ENCODE measurements around the gene RHAG. TPM values are rescaled to one million over a fixed set of nuclear protein-coding genes. Genes with fewer than 3 reads are reported as not detected.
"Not testable (repeated sequence)": the region's sequence is repeated elsewhere in the genome, so short reads cannot be mapped to it uniquely, and the experiment has no call there.

RHAG gene
- total RNA-seq (2014; rRNA removed; shearing (Covaris generic)), result not detected in 2 replicates

DNA sequence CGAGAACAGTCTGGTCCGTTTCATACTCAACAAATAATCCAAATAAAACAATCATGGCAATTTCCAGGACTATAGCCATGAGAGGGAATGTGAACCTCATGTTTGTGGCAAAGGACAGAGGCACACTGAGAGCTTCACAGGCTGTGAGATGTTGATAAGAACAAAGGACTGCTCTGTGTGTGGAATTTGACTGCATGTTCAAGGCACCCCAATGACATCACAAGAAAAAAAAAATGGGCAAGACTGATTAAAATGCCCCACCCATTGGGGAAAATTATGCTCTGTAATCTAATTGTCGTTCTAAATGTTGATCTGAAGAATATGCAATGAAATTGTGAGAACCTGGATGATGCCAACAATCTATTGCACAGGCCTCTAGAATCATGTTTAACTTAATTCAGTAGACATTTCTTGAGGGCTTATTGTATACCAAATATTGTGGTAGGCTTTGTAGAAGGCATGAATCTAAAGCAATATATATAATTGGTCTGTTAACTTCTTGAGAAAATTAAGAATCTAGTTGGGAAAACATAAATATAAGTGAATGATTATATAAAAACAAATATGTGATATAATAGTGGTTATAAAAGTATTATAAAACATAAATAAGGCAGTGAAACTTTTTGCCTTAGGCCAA, at the start of gene RHAG:
TSS of gene RHAG (minus strand) at position 127 of the 637 bp plus-strand sequence. CDS start at position 100, 27 bp downstream.
- no peak for DNase-seq (ENCODE audit: low spot score)

- peak; percentile 29 for DNase-seq (ENCODE audit: low spot score)
Observed at GRCh38 chr6:49676671-49677281, 40.1 kb upstream of the RHAG start.

- no peak for DNase-seq (ENCODE audit: low spot score)
Observed at GRCh38 chr6:49675816-49676215, 39.2 kb upstream of the RHAG start.

- peak; percentile 61 for DNase-seq (ENCODE audit: low spot score)
Observed at GRCh38 chr6:49668083-49668511, 31.5 kb upstream of the RHAG start.

DNA sequence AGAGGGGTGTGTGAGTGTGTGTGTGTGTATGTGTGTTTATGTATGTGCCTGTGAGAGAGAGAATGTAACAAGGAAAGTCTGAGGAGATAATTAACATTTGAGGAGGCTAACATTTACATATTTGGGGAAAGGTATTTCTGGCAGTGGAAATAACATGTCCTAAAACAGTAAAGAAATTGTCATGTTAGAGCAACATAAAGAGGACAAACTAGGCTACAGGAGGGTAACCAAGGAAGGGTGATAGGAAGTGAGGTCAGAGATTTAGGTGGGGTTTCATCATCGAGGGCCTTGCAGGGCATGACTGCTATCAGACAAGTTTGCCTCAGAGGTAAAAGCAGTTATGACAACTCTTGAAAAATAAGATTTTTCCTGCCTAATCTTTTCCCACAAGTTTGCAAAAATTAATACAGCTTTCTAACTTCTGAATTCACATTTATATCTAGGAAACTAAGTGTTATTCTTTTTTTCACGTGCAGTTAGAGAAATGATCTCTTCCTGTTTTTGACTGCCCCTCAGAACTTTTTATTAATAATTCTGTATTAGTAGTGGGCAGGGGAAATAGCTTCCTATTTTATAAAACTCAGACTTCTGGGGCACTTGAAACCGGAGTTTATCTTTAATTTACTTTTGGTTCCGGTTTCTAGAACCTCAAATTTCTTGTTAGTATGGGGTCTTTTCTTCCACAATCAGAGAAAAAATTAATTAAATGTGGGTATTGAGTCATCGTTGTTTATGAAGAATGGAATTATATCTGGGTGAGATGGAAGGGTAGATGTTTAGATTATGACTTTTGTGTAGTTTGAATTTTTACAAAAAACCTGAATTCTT, 30.5 kb upstream of the RHAG start:
- DNase-seq (ENCODE audit: low spot score), result no peak

GRCh38 chr6:49666480-49666879, 29.8 kb upstream of the RHAG start:
- DNase-seq (ENCODE audit: low spot score), result no peak

DNA sequence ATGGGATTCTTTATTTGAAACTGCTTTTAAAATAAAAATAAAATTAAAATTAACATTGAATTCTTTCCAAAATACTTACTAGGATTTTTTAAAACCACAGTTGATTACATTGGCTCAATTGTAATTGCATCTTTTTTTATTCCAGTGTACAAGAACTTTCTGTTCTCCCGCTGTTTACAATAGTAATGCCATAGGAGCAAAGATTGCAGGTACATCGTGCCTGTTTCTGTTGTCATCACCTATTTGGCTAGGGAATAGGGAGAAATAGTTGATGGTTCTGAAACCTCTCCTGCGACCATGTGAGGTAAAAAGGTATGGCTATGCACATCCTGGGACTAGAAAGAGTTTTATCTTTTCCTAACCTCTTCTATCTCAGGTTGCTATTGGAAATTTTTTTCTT, 28.2 kb upstream of the RHAG start:
- DNase-seq (ENCODE audit: low spot score), result no peak

- not testable (repeated sequence) for DNase-seq (ENCODE audit: low spot score)
Observed at GRCh38 chr6:49664054-49664453, 27.4 kb upstream of the RHAG start.

GRCh38 chr6:49662892-49663261, 26.2 kb upstream of the RHAG start:
- no peak for DNase-seq (ENCODE audit: low spot score)

DNA sequence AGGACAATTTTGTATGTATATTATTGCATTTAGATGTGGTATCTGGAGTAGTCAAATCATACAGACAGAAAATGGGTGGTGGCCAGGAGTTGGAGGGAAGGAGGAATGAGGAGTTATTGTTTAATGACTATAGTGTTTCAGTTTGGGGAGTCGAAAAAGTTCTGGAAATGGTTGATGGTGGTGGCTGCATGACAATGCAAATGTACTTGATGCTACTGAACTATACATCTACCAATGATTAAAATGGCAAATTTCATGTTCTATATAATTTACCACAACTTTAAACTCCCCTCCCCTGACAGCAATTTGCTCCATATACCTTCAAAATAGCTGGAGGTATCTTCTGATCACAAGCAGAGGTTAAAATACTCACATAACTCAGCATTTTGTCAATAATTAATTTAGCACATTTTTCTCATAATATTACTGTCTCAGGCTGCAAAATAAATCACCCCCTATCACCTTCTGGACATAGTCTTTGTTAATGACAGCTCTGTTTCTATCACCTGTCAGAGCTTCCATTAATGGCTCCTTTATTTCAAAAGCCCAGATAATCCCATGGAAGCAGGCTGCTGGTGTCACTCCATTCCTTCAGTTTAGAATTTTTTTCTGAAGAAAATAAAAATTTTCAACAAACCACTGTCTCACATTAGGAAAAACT, 25.7 kb upstream of the RHAG start:
- no peak for DNase-seq (ENCODE audit: low spot score)

DNA sequence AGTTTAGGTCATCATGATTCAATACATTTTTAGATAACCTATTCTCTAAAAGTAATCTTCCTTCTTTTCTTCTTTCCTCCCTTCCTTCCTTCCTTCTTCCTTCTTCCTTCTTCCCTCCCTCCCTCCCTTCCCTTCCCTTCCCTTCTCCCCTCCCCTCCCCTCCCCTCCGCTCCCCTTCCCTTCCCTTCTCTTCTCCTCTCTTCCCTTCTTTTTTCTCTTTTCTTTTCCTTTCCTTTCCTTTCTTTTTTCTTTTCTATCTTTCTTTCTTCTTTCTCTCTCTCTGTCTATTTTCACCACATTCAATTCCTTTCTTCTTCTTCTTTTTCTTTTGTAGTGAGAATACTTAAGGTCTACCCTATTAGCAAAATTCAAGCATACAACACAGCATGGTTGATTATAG, 17.3 kb upstream of the RHAG start:
- no peak for DNase-seq (ENCODE audit: low spot score)

DNA sequence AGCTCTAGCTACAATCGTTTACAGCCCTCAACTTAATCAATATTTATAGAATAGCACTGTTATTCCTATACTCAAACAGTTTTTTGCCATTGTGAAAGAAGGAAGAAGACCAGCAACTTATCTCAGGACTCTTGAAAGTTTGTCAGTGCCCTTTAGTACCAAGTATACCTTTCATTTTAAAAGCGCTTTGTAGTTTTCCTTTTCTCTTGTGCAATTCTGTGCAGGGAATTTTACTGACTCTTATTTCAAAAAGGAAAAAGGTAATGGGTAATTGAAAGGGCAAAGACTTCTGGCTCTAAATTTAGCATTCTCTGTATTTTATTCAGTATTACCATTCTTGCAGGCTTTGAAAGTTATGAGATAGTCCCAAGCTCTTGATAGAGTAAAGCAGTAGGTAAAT, 16.8 kb upstream of the RHAG start:
- no peak for DNase-seq (ENCODE audit: low spot score)

GRCh38 chr6:49651239-49651638, 14.6 kb upstream of the RHAG start:
- no peak for DNase-seq (ENCODE audit: low spot score)

- DNase-seq (ENCODE audit: low spot score), result no peak
Observed at GRCh38 chr6:49649988-49650387, 13.3 kb upstream of the RHAG start.

DNA sequence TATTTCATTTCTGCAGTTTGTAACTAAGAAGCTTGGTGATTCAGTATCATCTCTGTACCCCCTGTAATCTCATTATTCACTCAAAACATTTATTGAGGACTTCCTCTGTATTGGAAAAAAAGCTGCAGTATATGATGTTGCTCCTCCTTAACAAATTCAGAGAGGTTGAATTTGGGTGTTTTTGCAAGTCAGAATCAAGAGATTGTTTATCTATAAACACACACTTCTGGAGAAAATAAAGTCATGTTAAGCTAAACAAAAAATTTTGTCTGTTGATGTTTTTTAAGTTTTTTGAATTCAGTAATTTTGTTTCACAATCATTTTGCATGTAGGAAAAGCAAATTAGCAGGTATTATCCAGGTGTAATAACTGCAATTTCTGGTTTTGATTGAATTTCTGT, 11.4 kb upstream of the RHAG start:
- DNase-seq (ENCODE audit: low spot score), result no peak

DNA sequence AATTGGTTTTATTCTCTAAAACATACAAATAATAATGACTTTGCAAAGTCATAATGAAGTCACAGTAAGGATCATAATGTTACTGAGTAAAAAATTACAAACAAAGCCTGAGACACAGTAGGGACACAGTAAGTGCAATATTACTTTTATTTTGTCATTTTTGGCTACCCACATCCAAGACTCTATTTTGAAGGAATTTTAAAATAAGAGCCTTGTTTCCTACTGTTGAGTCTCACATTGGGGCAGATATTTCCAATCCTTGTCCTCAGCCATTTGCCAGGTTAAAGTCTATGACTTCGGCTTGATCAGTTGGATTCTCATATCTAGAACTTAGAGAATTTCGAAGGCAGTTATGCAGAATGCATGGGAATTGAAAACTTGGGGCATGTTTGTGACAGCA, 10.8 kb upstream of the RHAG start:
- DNase-seq (ENCODE audit: low spot score), result no peak

- DNase-seq (ENCODE audit: low spot score), result no peak
Observed at GRCh38 chr6:49646942-49647341, 10.3 kb upstream of the RHAG start.

DNA sequence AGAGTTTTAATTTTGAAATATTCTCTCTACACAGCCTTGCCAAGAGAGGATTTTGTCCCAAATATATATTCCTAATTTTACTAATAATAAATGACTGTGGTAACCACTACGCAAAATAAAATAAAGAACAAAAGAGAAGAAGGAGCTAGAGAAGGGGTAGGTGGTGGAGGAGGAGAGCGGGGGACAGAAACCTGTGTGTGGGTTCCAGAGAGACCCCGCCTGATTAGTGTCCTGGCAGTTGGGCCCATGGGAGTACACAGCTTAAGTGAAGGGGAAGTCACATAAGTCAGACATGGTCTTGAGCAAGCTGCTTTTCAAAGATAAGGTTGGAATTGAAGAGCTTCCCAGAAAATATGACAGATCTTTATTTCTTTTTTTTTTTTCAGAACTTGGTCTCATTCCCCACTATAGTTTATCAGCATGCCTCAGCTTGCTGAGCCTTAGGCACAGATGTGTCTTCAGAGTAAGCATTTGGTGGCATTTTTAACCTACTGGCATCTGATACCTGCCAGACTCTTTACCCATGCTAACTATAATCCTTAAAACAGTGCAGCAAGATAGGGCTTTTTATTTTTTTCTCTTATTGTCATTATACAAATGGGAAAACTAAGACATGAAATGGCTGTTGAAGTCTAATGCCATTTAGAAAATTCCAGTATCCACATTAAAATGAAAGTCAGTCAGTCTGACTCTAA, 9.6 kb upstream of the RHAG start:
- DNase-seq (ENCODE audit: low spot score), result no peak

GRCh38 chr6:49645139-49645538, 8.5 kb upstream of the RHAG start:
- DNase-seq (ENCODE audit: low spot score), result no peak

GRCh38 chr6:49639177-49639817, 2.7 kb upstream of the RHAG start:
- no peak for DNase-seq (ENCODE audit: low spot score)

- DNase-seq (ENCODE audit: low spot score), result no peak
Observed at GRCh38 chr6:49637350-49637731, 702 bp upstream of the RHAG start.
